Mucosa of rectum (tissue), 2 donors: ENCODE results near the gene HPCAL1.
"Not testable (repeated sequence)": the region's sequence is repeated elsewhere in the genome, so short reads cannot be mapped to it uniquely, and the experiment has no call there.

Experiments used
- H3K27ac ChIP-seq, 2 donors: one replicate each; pipeline ENCODE4 v1.7.0; 2013; ENCODE audit warnings: inconsistent platforms in 2 of 2, low read depth in 2 of 2, low read length in 2 of 2
- H3K27me3 ChIP-seq, 2 donors: one replicate each; pipeline ENCODE4 v1.7.0; 2013; ENCODE audit warnings: low read length in 2 of 2; ENCODE audit not compliant: control insufficient read depth in 2 of 2, insufficient read depth in 2 of 2
- H3K36me3 ChIP-seq, 2 donors: one replicate each; pipeline ENCODE4 v1.7.0; 2013; ENCODE audit warnings: low read length in 2 of 2; ENCODE audit not compliant: control insufficient read depth in 2 of 2, insufficient read depth in 2 of 2
- H3K4me1 ChIP-seq, 2 donors: one replicate each; pipeline ENCODE4 v1.7.0; 2013; ENCODE audit warnings: low read length in 2 of 2, mild to moderate bottlenecking in 1 of 2; ENCODE audit not compliant: control insufficient read depth in 2 of 2, insufficient read depth in 2 of 2
- H3K4me3 ChIP-seq, 2 donors: one replicate each; pipeline ENCODE4 v1.7.0; 2013; ENCODE audit warnings: low read length in 2 of 2
- H3K9ac ChIP-seq, 2 donors: one replicate each; pipeline ENCODE4 v1.7.0; 2013; ENCODE audit warnings: low read length in 2 of 2, low read depth in 1 of 2, mild to moderate bottlenecking in 1 of 2
- H3K9me3 ChIP-seq, 2 donors: one replicate each; pipeline ENCODE4 v1.7.0; 2013; ENCODE audit warnings: low read length in 2 of 2; ENCODE audit not compliant: control insufficient read depth in 2 of 2
- donor health status: healthy.
- donor health status: Normal muscosa, but diverticular disease.

The HPCAL1 gene

DNA sequence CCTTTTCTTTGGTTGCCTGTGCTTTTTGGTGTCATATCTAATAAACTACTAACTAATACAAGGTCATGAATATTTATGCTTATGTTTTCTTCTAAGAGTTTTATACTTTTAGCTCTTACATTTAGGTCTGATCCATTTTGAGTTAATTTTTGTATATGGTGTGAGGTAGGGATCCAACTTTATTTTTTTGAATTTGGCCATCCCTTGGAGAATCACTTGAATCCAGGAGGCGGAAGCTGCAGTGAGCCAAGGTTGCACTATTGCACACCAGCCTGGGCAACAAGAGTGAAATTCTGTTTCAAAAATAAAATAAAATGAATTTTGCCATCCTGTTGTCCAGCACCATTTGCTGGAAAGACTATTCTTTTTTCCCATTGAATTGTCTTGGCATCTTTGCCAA, 8.6 kb upstream of the HPCAL1 start:
- Histone ChIP-seq H3K36me3 (no peaks in the 10 kb centered on the region), H3K27ac (no peak overlapping the region), H3K4me1 (peaks cover 0 to 2% of the 10 kb centered on the region in 2 donors), H3K27me3 (no peaks in the 10 kb centered on the region), H3K9ac (no peak overlapping the region), H3K4me3 (no peak overlapping the region), H3K9me3 (no peaks in the 10 kb centered on the region)

DNA sequence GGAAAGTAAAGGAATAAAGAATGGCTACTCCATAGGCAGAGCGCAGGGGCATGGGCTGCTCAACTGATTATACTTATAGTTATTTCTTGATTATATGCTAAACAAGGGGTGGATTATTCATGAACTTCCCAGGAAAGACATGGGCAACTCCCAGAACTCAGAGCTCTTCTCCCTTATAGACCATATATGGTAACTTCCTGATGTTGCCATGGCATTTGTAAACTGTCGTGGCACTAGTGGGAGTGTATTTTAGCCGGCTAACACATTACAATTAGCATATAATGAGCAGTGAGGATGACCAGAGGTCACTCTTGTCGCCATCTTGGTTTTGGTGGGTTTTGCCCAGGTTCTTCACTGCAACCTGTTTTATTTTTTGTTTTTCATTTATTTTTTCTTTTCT, 7.1 kb upstream of the HPCAL1 start:
- H3K4me1 ChIP-seq, H3K27me3 ChIP-seq, H3K36me3 ChIP-seq, H3K4me3 ChIP-seq, H3K9ac ChIP-seq, H3K9me3 ChIP-seq, H3K27ac ChIP-seq: not testable (repeated sequence)

DNA sequence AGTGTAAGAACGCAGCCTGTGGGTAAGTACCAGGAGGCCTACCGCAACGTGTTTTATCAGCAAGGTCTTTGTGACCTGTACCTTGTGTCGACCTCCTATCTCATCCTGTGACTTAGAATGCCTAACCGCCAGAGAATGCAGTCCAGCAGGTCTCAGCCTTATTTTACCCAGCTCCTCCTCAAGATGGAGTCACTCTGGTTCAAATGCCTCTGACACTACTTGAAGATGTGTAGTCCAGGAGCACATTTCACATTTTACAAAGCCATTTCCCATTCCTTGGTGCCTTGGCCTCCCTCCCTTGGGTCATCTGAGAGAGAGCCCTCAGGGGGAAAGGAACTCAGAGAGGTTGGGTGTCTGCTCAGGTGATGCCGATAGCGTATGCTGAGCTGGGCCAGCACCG, 6.6 kb upstream of the HPCAL1 start:
- peaks cover 2 to 7% of the 10 kb centered on the region in 2 donors for H3K4me1 ChIP-seq
- H3K9me3 ChIP-seq: no peaks in the 10 kb centered on the region
- H3K27ac ChIP-seq: no peak overlapping the region
- H3K36me3 ChIP-seq: no peaks in the 10 kb centered on the region
- H3K4me3 ChIP-seq: no peak overlapping the region
- no peaks in the 10 kb centered on the region for H3K27me3 ChIP-seq
- no peak overlapping the region for H3K9ac ChIP-seq

DNA sequence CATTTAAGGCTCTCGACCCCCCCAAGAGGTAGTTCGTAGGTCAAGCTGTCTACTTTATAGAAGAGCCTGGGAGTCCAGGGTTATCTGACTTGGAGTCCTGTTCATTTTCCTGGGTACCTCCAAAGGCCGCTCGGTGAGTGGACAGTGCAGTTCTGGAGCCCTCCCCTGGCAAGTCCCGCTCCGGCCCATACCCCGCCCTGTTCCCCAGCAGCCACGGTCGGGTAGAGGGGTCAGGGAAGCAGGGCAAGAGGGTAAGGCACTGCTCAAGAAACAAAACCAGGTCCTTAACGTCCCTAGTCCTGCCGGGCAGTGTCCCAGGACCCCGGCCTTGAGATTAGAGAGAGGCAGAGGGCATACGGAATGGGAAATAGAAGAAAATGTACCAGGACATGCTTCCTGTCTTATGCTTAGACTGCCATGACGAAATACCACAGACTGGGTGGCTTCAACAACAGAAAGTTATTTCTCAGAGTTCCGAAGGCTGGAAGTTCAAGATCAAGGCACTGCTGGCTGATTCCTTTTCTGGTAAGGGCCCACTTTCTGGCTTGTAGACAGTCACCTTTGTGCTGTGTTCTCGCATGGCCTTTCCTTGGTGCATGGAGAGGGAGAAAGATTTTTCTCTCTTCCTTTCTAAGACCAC, 5.4 kb upstream of the HPCAL1 start:
- peaks cover 12 to 17% of the 10 kb centered on the region in 2 donors for H3K4me1 ChIP-seq
- no peak overlapping the region for H3K27ac ChIP-seq
- no peaks in the 10 kb centered on the region for H3K27me3 ChIP-seq
- H3K4me3 ChIP-seq: no peak overlapping the region
- no peak overlapping the region for H3K9ac ChIP-seq
- H3K36me3 ChIP-seq: no peaks in the 10 kb centered on the region
- no peaks in the 10 kb centered on the region for H3K9me3 ChIP-seq

DNA sequence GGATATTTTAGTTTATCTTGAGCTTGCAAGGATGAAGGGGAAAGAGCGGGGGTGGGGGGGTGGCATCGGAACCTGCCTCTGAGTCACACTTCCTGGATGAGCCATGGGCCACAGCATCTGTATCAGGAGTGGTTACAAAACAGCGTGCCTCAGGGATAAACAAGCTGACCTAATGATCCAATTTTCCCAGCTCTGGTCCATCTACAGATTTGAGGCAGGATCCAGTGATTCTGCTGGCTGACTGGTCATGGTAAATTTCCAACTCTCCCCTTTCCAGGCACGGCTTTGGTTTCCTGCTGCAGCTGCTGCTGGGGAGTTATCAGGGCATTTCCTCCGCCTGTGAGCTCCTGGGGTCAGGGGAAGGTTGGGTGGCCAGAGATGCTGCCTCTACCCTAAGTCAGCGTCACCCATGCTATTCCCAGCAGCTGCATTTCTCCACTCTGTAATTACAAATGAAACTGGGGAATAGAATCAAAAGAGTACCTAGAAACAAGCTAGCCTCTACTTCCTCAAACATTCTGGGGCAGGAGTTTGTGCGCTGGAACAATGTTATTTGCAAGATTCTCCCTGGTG, 4.7 kb upstream of the HPCAL1 start:
- H3K9me3 ChIP-seq: no peaks in the 10 kb centered on the region
- H3K4me1 ChIP-seq: peaks cover 12 to 17% of the 10 kb centered on the region in 2 donors
- no peaks in the 10 kb centered on the region for H3K27me3 ChIP-seq
- H3K27ac ChIP-seq: peak overlapping the region in 1 of 2 donors; percentile 17
- no peak overlapping the region for H3K4me3 ChIP-seq
- peak overlapping the region in 1 of 2 donors; percentile 33 for H3K9ac ChIP-seq
- no peaks in the 10 kb centered on the region for H3K36me3 ChIP-seq

DNA sequence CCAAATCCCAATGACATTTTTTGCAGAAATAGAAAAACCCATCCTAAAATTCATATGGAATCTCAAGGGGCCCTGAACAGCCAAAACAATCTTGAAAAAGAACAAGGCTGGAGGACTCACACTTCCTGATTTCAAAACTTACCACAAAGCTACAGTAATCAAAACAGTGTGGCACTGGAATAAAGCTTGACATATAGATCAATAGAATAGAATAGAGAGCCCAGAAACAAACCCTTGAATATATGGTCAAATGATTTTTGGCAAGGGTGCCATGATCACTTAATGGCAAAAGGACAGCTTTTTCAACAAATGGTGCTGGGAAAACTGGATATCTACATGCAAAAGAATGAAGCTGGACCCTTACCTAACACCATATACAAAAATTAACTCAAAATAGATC, 3.9 kb upstream of the HPCAL1 start:
- H3K27me3 ChIP-seq, H3K9me3 ChIP-seq, H3K4me3 ChIP-seq, H3K9ac ChIP-seq, H3K36me3 ChIP-seq, H3K27ac ChIP-seq: not testable (repeated sequence)
- H3K4me1 ChIP-seq: peaks cover 12 to 20% of the 10 kb centered on the region in 2 donors

DNA sequence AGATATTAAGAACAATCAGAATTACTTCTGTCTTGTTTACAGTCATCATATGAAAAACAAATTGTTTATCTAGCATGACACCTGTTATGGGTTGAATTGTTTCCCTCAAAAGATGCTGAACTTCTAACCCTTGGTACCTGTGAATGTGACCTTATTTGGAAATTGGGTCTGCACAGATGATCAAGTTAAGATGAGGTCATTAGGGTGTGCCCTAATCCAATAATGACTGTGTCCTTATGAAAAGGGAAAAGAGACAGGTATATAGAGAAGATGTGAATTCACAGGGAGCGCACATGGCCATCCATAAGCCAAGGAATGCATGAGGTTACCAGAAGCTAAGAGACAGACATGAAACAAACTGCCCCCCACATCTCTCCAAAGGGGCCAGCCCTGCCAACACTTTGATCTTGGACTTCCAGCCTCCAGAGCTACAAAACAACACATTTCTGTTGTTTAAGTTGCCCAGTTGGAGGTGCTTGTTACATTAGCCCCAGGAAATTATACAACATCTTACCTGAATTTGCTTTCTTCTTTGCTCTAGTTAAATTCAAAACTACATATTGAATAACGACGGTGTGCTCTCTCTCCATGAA, 2.3 kb upstream of the HPCAL1 start:
- Histone ChIP-seq H3K9ac (no peak overlapping the region), H3K9me3 (no peaks in the 10 kb centered on the region), H3K27ac (peak overlapping the region; percentile 28 to 86), H3K27me3 (no peaks in the 10 kb centered on the region), H3K4me3 (no peak overlapping the region), H3K36me3 (no peaks in the 10 kb centered on the region), H3K4me1 (peaks cover 24 to 35% of the 10 kb centered on the region in 2 donors)

DNA sequence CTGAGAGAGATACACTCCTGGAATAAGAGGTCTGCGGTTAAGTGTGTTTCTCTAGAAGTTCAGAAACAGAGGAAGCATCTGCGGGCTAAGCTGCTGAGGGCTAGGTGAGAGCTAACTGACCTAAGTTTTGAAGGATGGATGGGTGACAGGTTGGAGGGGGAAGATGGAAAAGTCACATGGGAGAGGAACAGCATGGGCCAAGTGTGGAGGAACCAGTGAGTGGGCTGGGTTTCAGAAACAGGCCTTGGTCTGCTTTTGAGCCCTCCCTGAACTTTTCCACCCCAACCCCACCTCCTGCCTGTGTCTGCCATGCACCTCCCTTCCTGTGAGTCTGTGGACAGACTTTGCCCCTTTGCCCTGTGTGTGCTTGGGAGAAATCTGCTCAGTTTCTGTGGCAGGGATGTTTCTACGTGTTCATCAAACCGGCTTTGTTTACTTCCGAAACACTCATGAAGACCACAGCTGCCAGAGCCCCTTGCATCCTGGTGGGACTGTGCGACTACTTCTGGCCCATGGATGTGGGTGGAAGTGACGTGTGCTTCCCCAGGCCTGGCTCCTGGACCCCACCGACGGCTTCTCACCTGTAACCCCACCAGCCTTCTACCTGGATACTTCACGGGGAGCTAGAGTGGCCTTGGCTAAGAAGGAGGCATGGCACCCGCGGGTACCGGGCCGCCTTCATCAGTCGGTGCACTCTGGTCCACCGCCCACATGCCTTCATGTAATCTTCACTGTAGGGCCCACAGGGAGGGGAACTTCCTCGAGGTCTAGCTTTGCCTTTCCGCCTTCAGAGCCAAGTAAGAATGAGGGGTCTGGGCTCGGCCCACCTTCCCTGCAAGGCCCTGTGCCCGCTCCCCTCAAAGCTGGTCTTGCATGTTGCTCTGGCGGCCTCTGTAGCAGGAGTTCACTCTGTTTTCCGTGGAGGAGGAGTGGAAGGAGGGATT, 1.4 kb upstream of the HPCAL1 start:
- H3K9me3 ChIP-seq: no peaks in the 10 kb centered on the region
- H3K4me1 ChIP-seq: peaks cover 26 to 40% of the 10 kb centered on the region in 2 donors
- H3K27ac ChIP-seq: peak overlapping the region; percentile 86 to 87
- H3K9ac ChIP-seq: peak overlapping the region; percentile 63 to 72
- H3K36me3 ChIP-seq: no peaks in the 10 kb centered on the region
- peak overlapping the region in 1 of 2 donors; percentile 9 for H3K4me3 ChIP-seq
- no peaks in the 10 kb centered on the region for H3K27me3 ChIP-seq

DNA sequence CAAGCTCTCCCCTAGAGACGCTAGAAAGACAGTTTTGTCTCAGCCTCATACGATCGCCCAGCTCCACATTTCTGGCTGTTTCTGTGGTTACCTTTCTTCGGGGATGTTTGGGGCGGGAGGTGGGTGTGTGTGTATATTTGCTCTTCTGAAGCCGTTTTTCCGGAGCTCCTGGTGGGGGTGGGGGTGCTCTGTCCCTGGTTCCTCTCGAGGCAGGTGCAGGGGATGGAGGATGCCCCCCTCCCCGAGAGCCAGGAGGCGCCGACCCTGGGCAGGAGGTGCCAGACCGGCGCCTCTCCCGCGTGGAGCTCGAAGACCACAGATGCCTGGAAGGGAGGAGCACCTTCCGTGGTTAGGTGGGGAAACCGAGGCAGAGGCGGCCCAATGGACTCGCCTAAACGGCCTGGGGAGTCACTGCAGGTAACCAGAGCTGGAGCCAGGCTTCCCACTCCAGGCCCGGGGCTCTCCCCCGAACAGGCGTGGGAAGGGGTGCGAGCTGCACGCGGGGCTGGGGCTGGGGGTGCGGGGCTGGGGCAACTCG, 694 bp upstream of the HPCAL1 start:
- H3K27me3 ChIP-seq: no peaks in the 10 kb centered on the region
- peaks cover 26 to 40% of the 10 kb centered on the region in 2 donors for H3K4me1 ChIP-seq
- H3K27ac ChIP-seq: peak overlapping the region; percentile 86 to 87
- peak overlapping the region; percentile 64 to 72 for H3K4me3 ChIP-seq
- H3K36me3 ChIP-seq: no peaks in the 10 kb centered on the region
- no peaks in the 10 kb centered on the region for H3K9me3 ChIP-seq
- H3K9ac ChIP-seq: peak overlapping the region; percentile 63 to 72
